ENCODE measurements around the gene TOMM40. TPM values are rescaled to one million over a fixed set of nuclear protein-coding genes. Genes with fewer than 3 reads are reported as not detected.

The TOMM40 gene
- total and polyA plus RNA-seq, 4 donors, result 27.0 to 34.4 (median 30.6) TPM

DNA sequence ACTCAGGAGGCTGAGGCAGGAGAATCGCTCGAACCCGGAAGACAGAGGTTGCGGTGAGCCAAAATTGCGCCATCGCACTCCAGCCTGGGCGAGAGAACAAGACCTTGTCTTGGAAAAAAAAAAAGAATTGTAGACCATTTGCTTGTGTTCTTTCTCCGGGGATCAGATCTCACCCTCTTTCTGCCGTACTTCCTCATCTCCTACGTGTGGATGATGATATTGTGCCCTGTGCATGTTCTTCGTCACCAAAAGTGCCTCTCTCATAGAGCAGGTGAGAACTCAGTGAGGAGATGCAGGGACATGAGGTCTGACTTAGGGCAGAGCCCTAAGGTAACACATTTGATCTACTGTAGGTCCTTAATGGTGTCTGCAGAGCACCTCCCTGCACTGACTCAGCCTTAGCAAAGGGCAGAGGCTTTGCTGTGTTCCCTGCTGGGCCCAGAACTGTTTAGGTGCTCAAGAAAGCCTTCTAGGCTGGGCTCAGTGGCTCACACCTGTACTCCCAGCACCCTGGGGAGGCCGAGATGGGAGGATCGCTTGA, 56.1 kb downstream of the TOMM40 start:
- TF ChIP-seq RAD21 (IDR thresholded peaks at IDR 0.05), result no peak
- no peak for TF ChIP-seq GABPA (IDR thresholded peaks at IDR 0.05 in 1 of 2, conservative IDR thresholded peaks at IDR 0.05 in 1 of 2)
- TF ChIP-seq, protein P1, sequence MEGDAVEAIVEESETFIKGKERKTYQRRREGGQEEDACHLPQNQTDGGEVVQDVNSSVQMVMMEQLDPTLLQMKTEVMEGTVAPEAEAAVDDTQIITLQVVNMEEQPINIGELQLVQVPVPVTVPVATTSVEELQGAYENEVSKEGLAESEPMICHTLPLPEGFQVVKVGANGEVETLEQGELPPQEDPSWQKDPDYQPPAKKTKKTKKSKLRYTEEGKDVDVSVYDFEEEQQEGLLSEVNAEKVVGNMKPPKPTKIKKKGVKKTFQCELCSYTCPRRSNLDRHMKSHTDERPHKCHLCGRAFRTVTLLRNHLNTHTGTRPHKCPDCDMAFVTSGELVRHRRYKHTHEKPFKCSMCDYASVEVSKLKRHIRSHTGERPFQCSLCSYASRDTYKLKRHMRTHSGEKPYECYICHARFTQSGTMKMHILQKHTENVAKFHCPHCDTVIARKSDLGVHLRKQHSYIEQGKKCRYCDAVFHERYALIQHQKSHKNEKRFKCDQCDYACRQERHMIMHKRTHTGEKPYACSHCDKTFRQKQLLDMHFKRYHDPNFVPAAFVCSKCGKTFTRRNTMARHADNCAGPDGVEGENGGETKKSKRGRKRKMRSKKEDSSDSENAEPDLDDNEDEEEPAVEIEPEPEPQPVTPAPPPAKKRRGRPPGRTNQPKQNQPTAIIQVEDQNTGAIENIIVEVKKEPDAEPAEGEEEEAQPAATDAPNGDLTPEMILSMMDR (IDR thresholded peaks at IDR 0.05; ENCODE audit: low read depth, low read length, missing input control), result no peak
- TF ChIP-seq, protein P2, sequence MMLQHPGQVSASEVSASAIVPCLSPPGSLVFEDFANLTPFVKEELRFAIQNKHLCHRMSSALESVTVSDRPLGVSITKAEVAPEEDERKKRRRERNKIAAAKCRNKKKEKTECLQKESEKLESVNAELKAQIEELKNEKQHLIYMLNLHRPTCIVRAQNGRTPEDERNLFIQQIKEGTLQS (IDR thresholded peaks at IDR 0.05), result no peak
- TF ChIP-seq TAF1 (conservative IDR thresholded peaks at IDR 0.05), result no peak
- no peak for DNase-seq (ENCODE audit: low spot score)
- Histone ChIP-seq H3K27me3 (ENCODE audit: control insufficient read depth in 4 of 4, insufficient read depth in 4 of 4, low read length in 3 of 4) (no peaks in the 10 kb centered on the region), H3K4me1 (ENCODE audit: control insufficient read depth in 4 of 4, insufficient read depth in 4 of 4, low read length in 3 of 4) (peaks cover 0 to 59% (median 35%) of the 10 kb centered on the region in 4 donors), H3K9ac (ENCODE audit: low read depth in 1 of 2, low read length in 2 of 2) (peak overlapping the region; percentile 69 to 98), H3K27ac (ENCODE audit: low read depth in 1 of 2, low read length in 2 of 2) (peak overlapping the region; percentile 82 to 93), H3K4me3 (ENCODE audit: low read depth in 1 of 3, low read length in 3 of 3) (peak overlapping the region; percentile 66 to 87 (median 84)), H3K36me3 (ENCODE audit: control insufficient read depth in 4 of 4, insufficient read depth in 3 of 4, low read depth in 1 of 4, low read length in 3 of 4) (no peaks in the 10 kb centered on the region), H3K9me3 (ENCODE audit: control insufficient read depth in 4 of 4, low read length in 3 of 4) (no peaks in the 10 kb centered on the region)
- WGBS, result 40% methylated on average over 13 of the region's 13 CpGs

DNA sequence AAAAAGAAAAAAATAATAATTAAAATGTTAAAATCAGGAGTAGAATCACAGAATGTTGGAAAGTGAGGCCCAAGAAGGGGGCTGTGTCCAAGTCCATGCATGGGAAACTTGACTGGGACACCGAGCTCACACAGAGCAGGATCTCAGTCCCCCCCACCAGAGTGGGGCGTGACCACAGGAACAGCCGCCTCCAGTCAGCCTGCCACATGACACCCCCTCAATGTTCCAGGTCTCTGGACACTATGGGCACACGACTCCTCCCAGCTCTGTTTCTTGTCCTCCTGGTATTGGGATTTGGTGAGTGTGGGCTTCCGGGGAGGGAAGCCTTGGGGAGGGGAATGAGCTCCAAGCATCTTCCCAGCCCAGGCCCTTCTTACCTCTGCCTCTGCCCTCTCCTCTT, 57.2 kb downstream of the TOMM40 start:
- DNase-seq (ENCODE audit: low spot score), result no peak
- Histone ChIP-seq H3K36me3 (ENCODE audit: control insufficient read depth in 4 of 4, insufficient read depth in 3 of 4, low read depth in 1 of 4, low read length in 3 of 4) (no peaks in the 10 kb centered on the region), H3K4me1 (ENCODE audit: control insufficient read depth in 4 of 4, insufficient read depth in 4 of 4, low read length in 3 of 4) (peaks cover 0 to 58% (median 36%) of the 10 kb centered on the region in 4 donors), H3K27me3 (ENCODE audit: control insufficient read depth in 4 of 4, insufficient read depth in 4 of 4, low read length in 3 of 4) (no peaks in the 10 kb centered on the region), H3K9ac (ENCODE audit: low read depth in 1 of 2, low read length in 2 of 2) (no peak overlapping the region), H3K9me3 (ENCODE audit: control insufficient read depth in 4 of 4, low read length in 3 of 4) (no peaks in the 10 kb centered on the region), H3K27ac (ENCODE audit: low read depth in 1 of 2, low read length in 2 of 2) (peak overlapping the region in 1 of 2 donors; percentile 40), H3K4me3 (ENCODE audit: low read depth in 1 of 3, low read length in 3 of 3) (peak overlapping the region in 1 of 3 donors; percentile 7)
- TF ChIP-seq, protein P1 (IDR thresholded peaks at IDR 0.05; ENCODE audit: low read depth, low read length, missing input control), result no peak
- no peak for TF ChIP-seq NR2F2 (IDR thresholded peaks at IDR 0.05)
- no peak for TF ChIP-seq HNF4G (IDR thresholded peaks at IDR 0.05)
- no peak for TF ChIP-seq TAF1 (conservative IDR thresholded peaks at IDR 0.05)
- no peak for TF ChIP-seq FOXA1 (IDR thresholded peaks at IDR 0.05)
- no peak for TF ChIP-seq JUND (IDR thresholded peaks at IDR 0.05)
- no peak for TF ChIP-seq FOXA2 (IDR thresholded peaks at IDR 0.05)
- no peak for TF ChIP-seq MAX (IDR thresholded peaks at IDR 0.05)
- TF ChIP-seq, protein P2 (IDR thresholded peaks at IDR 0.05), result no peak
- no peak for TF ChIP-seq YY1 (IDR thresholded peaks at IDR 0.05)
- no peak for TF ChIP-seq RAD21 (IDR thresholded peaks at IDR 0.05)
- TF ChIP-seq REST (IDR thresholded peaks at IDR 0.05), result no peak
- TF ChIP-seq SP1 (IDR thresholded peaks at IDR 0.05), result no peak
- no peak for TF ChIP-seq ZBTB33 (IDR thresholded peaks at IDR 0.05)
- 43% methylated on average over 5 of the region's 5 CpGs for WGBS
